ENCODE measurements around the gene NINL. TPM values are rescaled to one million over a fixed set of nuclear protein-coding genes. Genes with fewer than 3 reads are reported as not detected.
"Not testable (repeated sequence)": the region's sequence is repeated elsewhere in the genome, so short reads cannot be mapped to it uniquely, and the experiment has no call there.

The NINL gene
- total RNA-seq, 1 donor from 2014 or later = 14.8 TPM

DNA sequence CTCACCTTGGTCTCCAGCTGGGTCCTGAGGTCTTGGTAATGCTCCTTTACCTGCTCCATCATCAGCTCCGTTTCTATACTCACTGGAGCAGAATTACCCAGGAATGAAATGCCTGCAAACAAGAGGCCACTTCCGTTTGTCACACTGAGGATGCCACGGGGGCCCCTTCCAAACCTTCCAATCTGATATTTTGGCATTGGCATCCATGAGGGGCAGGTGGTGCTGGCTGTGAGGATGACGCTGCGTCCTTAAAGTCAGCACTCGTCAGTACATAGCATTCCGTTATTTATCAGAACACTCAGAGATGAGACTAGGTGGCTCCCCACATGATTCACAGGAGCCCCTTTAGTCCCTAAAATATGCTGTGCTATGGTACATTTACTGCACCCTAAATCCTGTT, 105.2 kb downstream of the NINL start:
- intact Hi-C loops (cut with DNase I) = no loop called here
- DNase-seq (ENCODE audit: low spot score) (no peak), ATAC-seq (no peak)

DNA sequence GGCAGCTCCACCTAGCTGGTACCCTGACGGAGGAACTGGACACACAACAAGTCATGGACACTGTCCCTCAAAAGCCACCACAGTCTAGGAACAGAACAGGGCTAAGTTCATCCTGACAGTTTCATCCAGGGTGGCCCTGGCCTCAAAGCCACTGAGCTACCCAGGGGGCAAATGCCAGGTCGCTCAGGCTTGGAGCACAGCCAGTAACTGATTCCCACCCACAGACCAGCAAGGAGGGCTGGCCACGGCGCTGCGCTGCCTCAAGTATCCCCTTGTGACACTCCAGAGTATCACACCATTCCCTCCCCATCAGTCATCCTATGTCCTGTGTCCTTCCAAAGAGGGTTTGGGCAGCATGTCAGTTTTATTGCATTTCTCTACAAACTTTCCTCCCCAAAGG, 105.7 kb downstream of the NINL start:
- intact Hi-C loops (cut with DNase I) = no loop called here
- DNase-seq (ENCODE audit: low spot score) (no peak), ATAC-seq (no peak)

- no peak for ATAC-seq
- intact Hi-C loops (cut with DNase I) = no loop called here
These were observed 106.3 kb downstream of the NINL start for GRCh38 chr20:25478889-25479568.

GRCh38 chr20:25477014-25477882, 108.1 kb downstream of the NINL start:
- intact Hi-C loops (cut with DNase I) = no loop called here
- ATAC-seq = no peak
- DNase-seq (ENCODE audit: low spot score) = no peak

More at GRCh38 chr20:25478889-25479568, 106.3 kb downstream of the NINL start:
- DNase-seq (ENCODE audit: low spot score) = no peak

DNA sequence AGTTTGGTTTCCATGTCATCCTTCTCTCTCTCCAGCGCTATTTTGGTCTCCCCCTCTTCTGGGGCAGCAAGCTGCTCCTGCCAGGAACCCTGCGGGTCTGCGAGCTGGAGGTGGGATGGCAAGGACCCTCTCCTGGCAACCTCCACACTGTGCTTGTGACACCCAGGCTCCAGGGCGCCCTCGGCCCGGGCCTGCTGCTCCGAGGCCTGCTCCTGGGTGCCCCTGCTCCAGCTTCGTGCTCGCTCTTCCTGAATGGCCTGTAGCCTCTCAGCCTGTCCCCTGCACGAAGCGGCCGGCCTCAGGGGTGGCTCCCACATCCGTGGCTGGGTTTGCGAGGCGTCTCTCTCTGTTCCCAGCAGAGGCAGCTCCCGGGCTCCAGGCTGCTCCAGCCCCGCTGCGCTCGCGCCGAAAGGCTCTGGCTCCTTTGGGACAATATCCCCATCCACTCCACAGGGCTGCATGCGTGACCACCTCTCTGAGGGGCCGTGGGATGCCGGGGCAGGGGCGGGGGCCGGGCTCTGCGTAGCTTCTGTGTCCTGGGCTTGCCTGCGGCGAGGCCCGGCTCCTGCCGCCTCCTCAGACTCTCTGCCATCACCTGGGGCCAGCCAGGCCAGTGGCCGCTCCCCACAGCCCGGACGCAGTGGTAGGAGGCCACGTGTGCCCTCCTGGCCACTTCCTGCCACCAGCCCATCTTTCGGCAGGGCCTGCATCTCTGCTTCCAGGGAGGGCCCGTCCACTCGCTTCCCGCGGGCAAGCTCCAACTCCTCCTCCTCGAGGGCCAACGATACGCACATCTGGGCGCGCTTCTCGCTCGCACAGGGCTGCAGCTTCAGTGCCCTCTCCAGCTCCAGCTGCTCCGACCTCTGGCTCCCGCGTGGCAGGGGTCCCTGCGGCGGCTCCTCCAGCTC, 109.0 kb downstream of the NINL start:
- ATAC-seq (no peak), DNase-seq (ENCODE audit: low spot score) (no peak)
- intact Hi-C loops (cut with DNase I) = no loop called here

- DNase-seq (ENCODE audit: low spot score) = not testable (repeated sequence)
These were observed 112.0 kb downstream of the NINL start for GRCh38 chr20:25473297-25473696.

GRCh38 chr20:25471020-25471419, 114.3 kb downstream of the NINL start:
- intact Hi-C loops (cut with DNase I) = no loop called here
- DNase-seq (ENCODE audit: low spot score) (no peak), ATAC-seq (no peak)

More at GRCh38 chr20:25473297-25473696, 112.0 kb downstream of the NINL start:
- intact Hi-C loops (cut with DNase I); ATAC-seq: not testable (repeated sequence)

DNA sequence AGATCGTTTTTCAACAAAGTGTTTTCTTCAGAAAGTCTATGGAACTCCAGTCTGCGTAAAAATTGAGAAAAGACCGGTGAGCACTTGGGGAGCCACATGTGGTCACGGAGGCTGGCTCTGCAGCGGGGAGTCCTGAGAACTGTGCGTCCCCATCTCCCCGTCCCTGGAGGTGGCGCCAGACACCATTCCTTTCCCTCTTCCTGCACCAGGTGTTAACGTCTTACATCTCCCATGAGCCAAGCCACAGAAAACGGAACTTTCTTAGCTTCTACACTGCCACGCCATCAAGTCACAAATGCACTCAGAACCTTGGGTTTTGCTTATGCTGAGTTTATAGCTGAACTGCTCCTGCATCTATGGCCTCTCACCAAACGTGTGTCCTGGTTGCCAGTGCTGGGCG, 115.3 kb downstream of the NINL start:
- intact Hi-C loops (cut with DNase I) = no loop called here
- ATAC-seq = no peak
- DNase-seq (ENCODE audit: low spot score) = no peak

GRCh38 chr20:25469558-25469957, 115.8 kb downstream of the NINL start:
- intact Hi-C loops (cut with DNase I) = no loop called here
- ATAC-seq (no peak), DNase-seq (ENCODE audit: low spot score) (no peak)

- ATAC-seq (no peak), DNase-seq (ENCODE audit: low spot score) (no peak)
- intact Hi-C loops (cut with DNase I) = no loop called here
These were observed 116.9 kb downstream of the NINL start for GRCh38 chr20:25468126-25469075.

GRCh38 chr20:25467441-25467840, 117.9 kb downstream of the NINL start:
- no peak for DNase-seq (ENCODE audit: low spot score)
- no peak for ATAC-seq
- intact Hi-C loops (cut with DNase I) = no loop called here

GRCh38 chr20:25466846-25467245, 118.5 kb downstream of the NINL start:
- DNase-seq (ENCODE audit: low spot score) = no peak
- intact Hi-C loops (cut with DNase I) = no loop called here
- ATAC-seq = no peak

- ATAC-seq (no peak), DNase-seq (ENCODE audit: low spot score) (no peak)
- intact Hi-C loops (cut with DNase I) = no loop called here
These were observed 119.8 kb downstream of the NINL start for GRCh38 chr20:25465243-25466135.

GRCh38 chr20:25464501-25465242, 120.7 kb downstream of the NINL start:
- DNase-seq (ENCODE audit: low spot score) = no peak
- intact Hi-C loops (cut with DNase I) = no loop called here
- ATAC-seq = peak; percentile 41

DNA sequence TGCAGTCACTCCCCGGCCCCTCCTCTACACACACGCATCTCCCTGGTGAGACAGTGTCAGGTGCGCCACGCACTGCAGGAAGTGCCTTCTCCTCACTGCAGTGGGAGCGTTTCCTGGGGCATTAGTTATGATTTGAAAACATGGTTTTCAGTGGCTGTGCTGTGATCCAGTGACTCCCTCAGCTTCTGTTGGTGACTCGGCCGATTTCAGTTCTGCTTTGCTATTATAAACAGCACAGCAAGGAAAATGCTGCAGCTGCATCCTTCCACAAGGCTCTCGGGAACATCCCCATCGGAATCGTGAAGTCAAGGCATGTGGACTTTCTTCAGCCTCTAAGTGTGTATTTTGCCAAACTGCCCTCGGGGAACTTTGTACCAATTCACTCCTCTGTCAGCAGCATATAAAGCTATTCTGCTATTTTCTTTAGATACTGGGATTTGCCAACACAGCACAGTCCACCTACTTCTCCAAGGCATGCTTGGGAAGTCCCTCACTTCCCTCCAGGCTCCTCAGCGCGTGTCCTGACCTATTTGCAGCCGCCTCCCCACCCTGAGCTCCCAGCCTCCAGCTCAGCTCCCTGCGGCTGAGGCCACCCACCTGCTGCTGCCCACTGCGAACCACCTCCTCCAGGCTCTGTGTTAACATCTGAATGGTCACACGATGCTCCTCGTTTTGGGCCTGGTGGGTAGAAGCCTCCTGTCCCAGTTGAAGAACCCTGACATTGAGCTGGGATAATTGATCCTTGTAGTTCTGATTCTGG, 123.4 kb downstream of the NINL start:
- intact Hi-C loops (cut with DNase I) = no loop called here
- DNase-seq (ENCODE audit: low spot score) = no peak
- peak; percentile 49 for ATAC-seq

- intact Hi-C loops (cut with DNase I) = no loop called here
- ATAC-seq (no peak), DNase-seq (ENCODE audit: low spot score) (no peak)
These were observed 124.1 kb downstream of the NINL start for GRCh38 chr20:25461281-25461650.
